Measurements from ENCODE around the gene BLACAT1.

GRCh38 chr1:205435578-205436573, 20.0 kb downstream of the BLACAT1 start:
- no peak for TF ChIP-seq ZNF565 (CRISPR knock-in tag; conservative IDR thresholded peaks at IDR 0.05; ENCODE audit: low read depth)
- TF ChIP-seq, protein P1, sequence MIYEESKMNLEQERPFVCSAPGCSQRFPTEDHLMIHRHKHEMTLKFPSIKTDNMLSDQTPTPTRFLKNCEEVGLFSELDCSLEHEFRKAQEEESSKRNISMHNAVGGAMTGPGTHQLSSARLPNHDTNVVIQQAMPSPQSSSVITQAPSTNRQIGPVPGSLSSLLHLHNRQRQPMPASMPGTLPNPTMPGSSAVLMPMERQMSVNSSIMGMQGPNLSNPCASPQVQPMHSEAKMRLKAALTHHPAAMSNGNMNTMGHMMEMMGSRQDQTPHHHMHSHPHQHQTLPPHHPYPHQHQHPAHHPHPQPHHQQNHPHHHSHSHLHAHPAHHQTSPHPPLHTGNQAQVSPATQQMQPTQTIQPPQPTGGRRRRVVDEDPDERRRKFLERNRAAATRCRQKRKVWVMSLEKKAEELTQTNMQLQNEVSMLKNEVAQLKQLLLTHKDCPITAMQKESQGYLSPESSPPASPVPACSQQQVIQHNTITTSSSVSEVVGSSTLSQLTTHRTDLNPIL (CRISPR knock-in tag; IDR thresholded peaks at IDR 0.05; ENCODE audit: low read depth), result no peak
- TF ChIP-seq, protein P2, sequence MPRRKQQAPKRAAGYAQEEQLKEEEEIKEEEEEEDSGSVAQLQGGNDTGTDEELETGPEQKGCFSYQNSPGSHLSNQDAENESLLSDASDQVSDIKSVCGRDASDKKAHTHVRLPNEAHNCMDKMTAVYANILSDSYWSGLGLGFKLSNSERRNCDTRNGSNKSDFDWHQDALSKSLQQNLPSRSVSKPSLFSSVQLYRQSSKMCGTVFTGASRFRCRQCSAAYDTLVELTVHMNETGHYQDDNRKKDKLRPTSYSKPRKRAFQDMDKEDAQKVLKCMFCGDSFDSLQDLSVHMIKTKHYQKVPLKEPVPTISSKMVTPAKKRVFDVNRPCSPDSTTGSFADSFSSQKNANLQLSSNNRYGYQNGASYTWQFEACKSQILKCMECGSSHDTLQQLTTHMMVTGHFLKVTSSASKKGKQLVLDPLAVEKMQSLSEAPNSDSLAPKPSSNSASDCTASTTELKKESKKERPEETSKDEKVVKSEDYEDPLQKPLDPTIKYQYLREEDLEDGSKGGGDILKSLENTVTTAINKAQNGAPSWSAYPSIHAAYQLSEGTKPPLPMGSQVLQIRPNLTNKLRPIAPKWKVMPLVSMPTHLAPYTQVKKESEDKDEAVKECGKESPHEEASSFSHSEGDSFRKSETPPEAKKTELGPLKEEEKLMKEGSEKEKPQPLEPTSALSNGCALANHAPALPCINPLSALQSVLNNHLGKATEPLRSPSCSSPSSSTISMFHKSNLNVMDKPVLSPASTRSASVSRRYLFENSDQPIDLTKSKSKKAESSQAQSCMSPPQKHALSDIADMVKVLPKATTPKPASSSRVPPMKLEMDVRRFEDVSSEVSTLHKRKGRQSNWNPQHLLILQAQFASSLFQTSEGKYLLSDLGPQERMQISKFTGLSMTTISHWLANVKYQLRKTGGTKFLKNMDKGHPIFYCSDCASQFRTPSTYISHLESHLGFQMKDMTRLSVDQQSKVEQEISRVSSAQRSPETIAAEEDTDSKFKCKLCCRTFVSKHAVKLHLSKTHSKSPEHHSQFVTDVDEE (CRISPR knock-in tag; IDR thresholded peaks at IDR 0.05), result no peak
- no peak for TF ChIP-seq OSR1 (CRISPR knock-in tag; IDR thresholded peaks at IDR 0.05)
- TF ChIP-seq, protein P3, sequence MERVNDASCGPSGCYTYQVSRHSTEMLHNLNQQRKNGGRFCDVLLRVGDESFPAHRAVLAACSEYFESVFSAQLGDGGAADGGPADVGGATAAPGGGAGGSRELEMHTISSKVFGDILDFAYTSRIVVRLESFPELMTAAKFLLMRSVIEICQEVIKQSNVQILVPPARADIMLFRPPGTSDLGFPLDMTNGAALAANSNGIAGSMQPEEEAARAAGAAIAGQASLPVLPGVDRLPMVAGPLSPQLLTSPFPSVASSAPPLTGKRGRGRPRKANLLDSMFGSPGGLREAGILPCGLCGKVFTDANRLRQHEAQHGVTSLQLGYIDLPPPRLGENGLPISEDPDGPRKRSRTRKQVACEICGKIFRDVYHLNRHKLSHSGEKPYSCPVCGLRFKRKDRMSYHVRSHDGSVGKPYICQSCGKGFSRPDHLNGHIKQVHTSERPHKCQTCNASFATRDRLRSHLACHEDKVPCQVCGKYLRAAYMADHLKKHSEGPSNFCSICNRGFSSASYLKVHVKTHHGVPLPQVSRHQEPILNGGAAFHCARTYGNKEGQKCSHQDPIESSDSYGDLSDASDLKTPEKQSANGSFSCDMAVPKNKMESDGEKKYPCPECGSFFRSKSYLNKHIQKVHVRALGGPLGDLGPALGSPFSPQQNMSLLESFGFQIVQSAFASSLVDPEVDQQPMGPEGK (CRISPR knock-in tag; IDR thresholded peaks at IDR 0.05; ENCODE audit: borderline replicate concordance), result no peak
- TF ChIP-seq ARNTL (CRISPR knock-in tag; IDR thresholded peaks at IDR 0.05; ENCODE audit: borderline replicate concordance, low read depth), result no peak
- TF ChIP-seq ISL1 (CRISPR knock-in tag; IDR thresholded peaks at IDR 0.05), result no peak
- TF ChIP-seq CSDC2 (CRISPR knock-in tag; IDR thresholded peaks at IDR 0.05), result no peak
- TF ChIP-seq ZNF70 (CRISPR knock-in tag; IDR thresholded peaks at IDR 0.05), result no peak
- no peak for TF ChIP-seq ESRRG (CRISPR knock-in tag; IDR thresholded peaks at IDR 0.05)
- no peak for TF ChIP-seq ZNF8 (CRISPR knock-in tag; IDR thresholded peaks at IDR 0.05)
